ENCODE data around the gene RWDD4.

The RWDD4 gene

GRCh38 chr4:183591301-183591700 lies 67.7 kb downstream of the RWDD4 start:
- no peak for TF ChIP-seq CTCF (IDR thresholded peaks at IDR 0.05; ENCODE audit: low read depth, low read length)
- in situ Hi-C loops (cut with HindIII; ENCODE audit: low sequenced_read_pairs), result no loop called here
- H3K4me3 ChIP-seq (ENCODE audit: low read depth, low read length), result no peak overlapping the region
- no peak for DNase-seq (ENCODE audit: low read depth, low spot score)

Data from astrocyte of the spinal cord (primary cell).